Measurements from ENCODE around the gene BHMT2.

- TF ChIP-seq ZNF101 (CRISPR knock-in tag; IDR thresholded peaks at IDR 0.05; ENCODE audit: borderline replicate concordance, low read depth) (no peak), NR2F2 (IDR thresholded peaks at IDR 0.05; ENCODE audit: borderline replicate concordance, low read depth) (no peak)
Measured at GRCh38 chr5:79076819-79077218, 7.3 kb downstream of the BHMT2 start.
